K562 (cell line): ENCODE results near the gene SCARF2. TPM values are rescaled to one million over a fixed set of nuclear protein-coding genes. Genes with fewer than 3 reads are reported as not detected.

Experiments
- CREB1 ChIP-seq, 2 experiments: sonication (generic) in 1 of 2; formaldehyde crosslinking in 1 of 2; IDR thresholded peaks; 2 replicates each; pipeline versions ENCODE4 v1.6.1 to v1.8.0; 2012 to 2022; ENCODE audit warnings: inconsistent platforms in 1 of 2, mild to moderate bottlenecking in 1 of 2, missing genetic modification reagents in 1 of 2, moderate library complexity in 1 of 2
- DMBX1 ChIP-seq: fragments of 250-450 bp; sonication (Bioruptor Pico); IDR thresholded peaks from 2 replicates; pipeline ENCODE4 v1.8.0; 2022; ENCODE audit warnings: inconsistent platforms, mild to moderate bottlenecking, moderate library complexity, borderline replicate concordance
- FOXJ3 ChIP-seq: sonication (generic); formaldehyde crosslinking; IDR thresholded peaks from 2 replicates; pipeline ENCODE4 v1.4.0; 2020; ENCODE audit warnings: mild to moderate bottlenecking, missing genetic modification reagents
- HDAC8 ChIP-seq: fragments of 450-650 bp; IDR thresholded peaks from 2 replicates; pipeline ENCODE4 v1.6.1; 2016; ENCODE audit warnings: mild to moderate bottlenecking, missing genetic modification characterization, moderate library complexity, missing compliant biosample characterization
- KDM5B ChIP-seq: fragments of 200-600 bp; sonication (generic); IDR thresholded peaks from 2 replicates; pipeline ENCODE4 v1.6.1; 2012; ENCODE audit warnings: low read depth, mild to moderate bottlenecking, moderate library complexity, low read length, control low read depth, inconsistent platforms; ENCODE audit not compliant: insufficient replicate concordance
- MTF1 ChIP-seq: fragments of 250-450 bp; sonication (Bioruptor Pico); IDR thresholded peaks from 2 replicates; pipeline ENCODE4 v1.9.0; 2021; ENCODE audit warnings: moderate library complexity, mild to moderate bottlenecking, inconsistent platforms, borderline replicate concordance
- NFRKB ChIP-seq: fragments of 450-650 bp; IDR thresholded peaks from 2 replicates; pipeline ENCODE4 v1.6.1; 2016; ENCODE audit warnings: low read depth
- NR2C1 ChIP-seq, 2 experiments: fragments of 450-650 bp; IDR thresholded peaks; 2 replicates each; pipeline ENCODE4 v1.6.1; 2017; ENCODE audit warnings: mild to moderate bottlenecking in 2 of 2, antibody characterized with exemption in 1 of 2, inconsistent platforms in 1 of 2, missing compliant biosample characterization in 1 of 2, missing genetic modification characterization in 1 of 2
- PHF8 ChIP-seq: fragments of 200-600 bp; sonication (generic); IDR thresholded peaks from 2 replicates; pipeline ENCODE4 v1.6.1; 2012; ENCODE audit warnings: mixed run types, mild to moderate bottlenecking, inconsistent platforms, low read length, moderate library complexity, borderline replicate concordance
- POLR2G ChIP-seq: fragments of 200-400 bp; formaldehyde crosslinking; IDR thresholded peaks from 2 replicates; pipeline ENCODE4 v1.6.1; 2017; ENCODE audit warnings: low read depth, mild to moderate bottlenecking, antibody characterized with exemption, low read length, moderate library complexity
- RBM15 ChIP-seq: fragments of 200-400 bp; formaldehyde crosslinking; IDR thresholded peaks from 2 replicates; pipeline ENCODE4 v1.6.1; 2018; ENCODE audit warnings: mild to moderate bottlenecking, low read length, moderate library complexity; ENCODE audit not compliant: insufficient read depth
- SMAD3 ChIP-seq: fragments of 450-650 bp; formaldehyde crosslinking; conservative IDR thresholded peaks from 2 replicates; pipeline ENCODE4 v1.4.0; 2020; ENCODE audit warnings: mild to moderate bottlenecking
- SRSF7 ChIP-seq: fragments of 200-400 bp; formaldehyde crosslinking; optimal IDR thresholded peaks from 2 replicates; pipeline ENCODE3; 2017; ENCODE audit warnings: mild to moderate bottlenecking, low read depth, low read length
- TAF1 ChIP-seq: IDR thresholded peaks from 2 replicates; pipeline ENCODE4 v1.6.1; 2011; ENCODE audit warnings: mild to moderate bottlenecking, low read length, moderate library complexity; ENCODE audit not compliant: insufficient read depth, control insufficient read depth, severe bottlenecking; ENCODE audit errors: extremely low read depth
- YY1 ChIP-seq, 3 experiments: IDR thresholded peaks; 2 replicates each; pipeline ENCODE4 v1.6.1; 2011; ENCODE audit warnings: low read length in 2 of 3, mild to moderate bottlenecking in 2 of 3, moderate library complexity in 2 of 3, borderline replicate concordance in 1 of 3, control low read depth in 1 of 3, low read depth in 1 of 3; ENCODE audit not compliant: insufficient read depth in 3 of 3, insufficient replicate concordance in 2 of 3, control insufficient read depth in 1 of 3, insufficient read length in 1 of 3; ENCODE audit errors: extremely low read depth in 1 of 3
- ZNF561 ChIP-seq: fragments of 450-650 bp; formaldehyde crosslinking; conservative IDR thresholded peaks from 2 replicates; pipeline ENCODE4 v1.4.0; 2020; ENCODE audit warnings: mild to moderate bottlenecking, moderate library complexity
- polyA plus RNA-seq, 8 experiments: library from polyadenylated mRNA; depleted of rRNA in 4 of 8; stranded (reverse) in 5 of 8; unstranded in 3 of 8; fragments of >200 nt; fragmentation: Nextera tagmentation in 2 of 8; fragmentation: Illumina TruSeq in 1 of 8; extraction: Ambion mirVana in 2 of 8; extraction: Trizol in 1 of 8; gene quantifications; 2 replicates each; pipeline versions ENCODE4 v1.2.1 to v1.2.3, GENCODE V29; 2011 to 2014; ENCODE audit warnings: inconsistent platforms in 1 of 8, missing spikeins in 1 of 8
- total RNA-seq, 7 experiments: library from RNA; depleted of rRNA in 6 of 7; stranded (reverse); fragments of >200 nt in 6 of 7; fragmentation: Illumina TruSeq in 2 of 7; extraction: Trizol in 2 of 7; gene quantifications; 2 replicates each; pipeline versions ENCODE4 v1.2.1 to v1.2.3, GENCODE V29; 2011 to 2021; ENCODE audit warnings: low replicate concordance in 1 of 7
- TF ChIP-seq, protein P1 (sequence below): sonication (generic); formaldehyde crosslinking; IDR thresholded peaks from 2 replicates; pipeline ENCODE4 v1.9.0; 2022; ENCODE audit warnings: mild to moderate bottlenecking, missing genetic modification reagents
- TF ChIP-seq, protein P2 (sequence below): fragments of 250-450 bp; sonication (Bioruptor Pico); IDR thresholded peaks from 2 replicates; pipeline ENCODE4 v1.4.0; 2020
- TF ChIP-seq, protein P3 (sequence below): fragments of 450-650 bp; formaldehyde crosslinking; IDR thresholded peaks from 2 replicates; pipeline ENCODE4 v1.4.0; 2022; ENCODE audit warnings: missing genetic modification characterization

Gene SCARF2
- total and polyA plus RNA-seq, 9 of the 15 experiments (the other 6 are each of a cell fraction or from before 2014, with no cell fraction given) = 0.06 to 0.32 (median 0.21) TPM; not detected in 5

DNA sequence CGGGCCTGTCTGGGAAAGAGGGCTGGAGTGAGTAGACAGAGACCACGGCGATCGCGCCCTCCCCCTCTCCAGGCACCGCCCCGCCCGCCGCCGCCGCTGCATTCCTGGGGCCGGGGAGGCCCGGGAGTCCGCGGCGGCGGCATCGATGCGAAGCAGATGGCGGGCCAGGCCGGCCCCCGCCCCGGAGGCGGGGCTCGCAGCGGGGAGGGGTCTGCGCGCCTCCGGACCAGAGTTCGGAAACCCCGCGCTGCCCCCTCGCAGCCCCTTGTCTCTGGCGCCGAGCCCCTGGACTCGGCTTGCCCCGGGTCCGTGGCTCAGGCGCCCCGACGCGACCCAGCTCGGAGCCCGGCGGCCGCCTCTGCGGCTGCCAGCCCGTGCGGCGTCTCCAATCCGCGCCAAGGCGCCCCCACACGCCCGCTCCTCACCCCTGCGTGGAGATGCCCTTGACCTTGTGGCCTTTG is 1.3 kb downstream of the SCARF2 start (continued):
- TF ChIP-seq, protein P1, sequence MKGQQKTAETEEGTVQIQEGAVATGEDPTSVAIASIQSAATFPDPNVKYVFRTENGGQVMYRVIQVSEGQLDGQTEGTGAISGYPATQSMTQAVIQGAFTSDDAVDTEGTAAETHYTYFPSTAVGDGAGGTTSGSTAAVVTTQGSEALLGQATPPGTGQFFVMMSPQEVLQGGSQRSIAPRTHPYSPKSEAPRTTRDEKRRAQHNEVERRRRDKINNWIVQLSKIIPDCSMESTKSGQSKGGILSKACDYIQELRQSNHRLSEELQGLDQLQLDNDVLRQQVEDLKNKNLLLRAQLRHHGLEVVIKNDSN (CRISPR knock-in tag) = no peak
- TF ChIP-seq PHF8 = 0 out of 2 replicates have a peak, but pooled peaks have one; percentile 3
- TF ChIP-seq POLR2G = peak; percentile 17; the same call in 1 of the 2 replicates
- TF ChIP-seq, protein P2, sequence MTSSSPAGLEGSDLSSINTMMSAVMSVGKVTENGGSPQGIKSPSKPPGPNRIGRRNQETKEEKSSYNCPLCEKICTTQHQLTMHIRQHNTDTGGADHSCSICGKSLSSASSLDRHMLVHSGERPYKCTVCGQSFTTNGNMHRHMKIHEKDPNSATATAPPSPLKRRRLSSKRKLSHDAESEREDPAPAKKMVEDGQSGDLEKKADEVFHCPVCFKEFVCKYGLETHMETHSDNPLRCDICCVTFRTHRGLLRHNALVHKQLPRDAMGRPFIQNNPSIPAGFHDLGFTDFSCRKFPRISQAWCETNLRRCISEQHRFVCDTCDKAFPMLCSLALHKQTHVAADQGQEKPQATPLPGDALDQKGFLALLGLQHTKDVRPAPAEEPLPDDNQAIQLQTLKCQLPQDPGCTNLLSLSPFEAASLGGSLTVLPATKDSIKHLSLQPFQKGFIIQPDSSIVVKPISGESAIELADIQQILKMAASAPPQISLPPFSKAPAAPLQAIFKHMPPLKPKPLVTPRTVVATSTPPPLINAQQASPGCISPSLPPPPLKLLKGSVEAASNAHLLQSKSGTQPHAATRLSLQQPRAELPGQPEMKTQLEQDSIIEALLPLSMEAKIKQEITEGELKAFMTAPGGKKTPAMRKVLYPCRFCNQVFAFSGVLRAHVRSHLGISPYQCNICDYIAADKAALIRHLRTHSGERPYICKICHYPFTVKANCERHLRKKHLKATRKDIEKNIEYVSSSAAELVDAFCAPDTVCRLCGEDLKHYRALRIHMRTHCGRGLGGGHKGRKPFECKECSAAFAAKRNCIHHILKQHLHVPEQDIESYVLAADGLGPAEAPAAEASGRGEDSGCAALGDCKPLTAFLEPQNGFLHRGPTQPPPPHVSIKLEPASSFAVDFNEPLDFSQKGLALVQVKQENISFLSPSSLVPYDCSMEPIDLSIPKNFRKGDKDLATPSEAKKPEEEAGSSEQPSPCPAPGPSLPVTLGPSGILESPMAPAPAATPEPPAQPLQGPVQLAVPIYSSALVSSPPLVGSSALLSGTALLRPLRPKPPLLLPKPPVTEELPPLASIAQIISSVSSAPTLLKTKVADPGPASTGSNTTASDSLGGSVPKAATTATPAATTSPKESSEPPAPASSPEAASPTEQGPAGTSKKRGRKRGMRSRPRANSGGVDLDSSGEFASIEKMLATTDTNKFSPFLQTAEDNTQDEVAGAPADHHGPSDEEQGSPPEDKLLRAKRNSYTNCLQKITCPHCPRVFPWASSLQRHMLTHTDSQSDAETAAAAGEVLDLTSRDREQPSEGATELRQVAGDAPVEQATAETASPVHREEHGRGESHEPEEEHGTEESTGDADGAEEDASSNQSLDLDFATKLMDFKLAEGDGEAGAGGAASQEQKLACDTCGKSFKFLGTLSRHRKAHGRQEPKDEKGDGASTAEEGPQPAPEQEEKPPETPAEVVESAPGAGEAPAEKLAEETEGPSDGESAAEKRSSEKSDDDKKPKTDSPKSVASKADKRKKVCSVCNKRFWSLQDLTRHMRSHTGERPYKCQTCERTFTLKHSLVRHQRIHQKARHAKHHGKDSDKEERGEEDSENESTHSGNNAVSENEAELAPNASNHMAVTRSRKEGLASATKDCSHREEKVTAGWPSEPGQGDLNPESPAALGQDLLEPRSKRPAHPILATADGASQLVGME (CRISPR knock-in tag) = 0 out of 2 replicates have a peak, but pooled peaks have one; percentile 56
- peak; percentile 4 for TF ChIP-seq TAF1
- TF ChIP-seq YY1 (IDR thresholded peaks at IDR 0.05; ENCODE audit: borderline replicate concordance in 1 of 3, control insufficient read depth in 1 of 3, extremely low read depth in 1 of 3, insufficient read depth in 3 of 3, insufficient read length in 1 of 3, insufficient replicate concordance in 2 of 3, low read depth in 1 of 3, low read length in 2 of 3) = peak in 1 of 3 experiments; percentile 35
- TF ChIP-seq SMAD3 (CRISPR knock-in tag) = no peak
- no peak for TF ChIP-seq KDM5B
- TF ChIP-seq, protein P3, sequence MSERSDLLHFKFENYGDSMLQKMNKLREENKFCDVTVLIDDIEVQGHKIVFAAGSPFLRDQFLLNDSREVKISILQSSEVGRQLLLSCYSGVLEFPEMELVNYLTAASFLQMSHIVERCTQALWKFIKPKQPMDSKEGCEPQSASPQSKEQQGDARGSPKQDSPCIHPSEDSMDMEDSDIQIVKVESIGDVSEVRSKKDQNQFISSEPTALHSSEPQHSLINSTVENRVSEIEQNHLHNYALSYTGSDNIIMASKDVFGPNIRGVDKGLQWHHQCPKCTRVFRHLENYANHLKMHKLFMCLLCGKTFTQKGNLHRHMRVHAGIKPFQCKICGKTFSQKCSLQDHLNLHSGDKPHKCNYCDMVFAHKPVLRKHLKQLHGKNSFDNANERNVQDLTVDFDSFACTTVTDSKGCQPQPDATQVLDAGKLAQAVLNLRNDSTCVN (CRISPR knock-in tag) = no peak
- no peak for TF ChIP-seq RBM15
- TF ChIP-seq DMBX1 (CRISPR knock-in tag) = no peak
- TF ChIP-seq MTF1 (CRISPR knock-in tag) = no peak
- TF ChIP-seq CREB1 (IDR thresholded peaks at IDR 0.05) = no peak
- no peak for TF ChIP-seq CREB1 (CRISPR knock-in tag; IDR thresholded peaks at IDR 0.05)
- TF ChIP-seq NR2C1 (IDR thresholded peaks at IDR 0.05) = no peak
- no peak for TF ChIP-seq NR2C1 (tag; IDR thresholded peaks at IDR 0.05)
- no peak for TF ChIP-seq HDAC8 (tag)
- no peak for TF ChIP-seq NFRKB
- no peak for TF ChIP-seq ZNF561
- no peak for TF ChIP-seq FOXJ3 (CRISPR knock-in tag)
- no peak for TF ChIP-seq SRSF7
